HepG2 (cell line): Measurements from ENCODE around the gene GNAI2. TPM values are rescaled to one million over a fixed set of nuclear protein-coding genes. Genes with fewer than 3 reads are reported as not detected.

ENCODE experiments used
- ARID2 ChIP-seq: sonication (generic); formaldehyde crosslinking; IDR thresholded peaks from 2 replicates; pipeline ENCODE4 v1.8.1; 2022; ENCODE audit warnings: mild to moderate bottlenecking, missing genetic modification reagents, borderline replicate concordance
- ATRX ChIP-seq: sonication (generic); formaldehyde crosslinking; IDR thresholded peaks from 2 replicates; pipeline ENCODE4 v1.4.0; 2020; ENCODE audit warnings: missing genetic modification reagents, borderline replicate concordance
- E2F2 ChIP-seq: sonication (generic); formaldehyde crosslinking; IDR thresholded peaks from 2 replicates; pipeline ENCODE4 v1.4.0; 2020; ENCODE audit warnings: missing genetic modification reagents, borderline replicate concordance
- FOXC1 ChIP-seq: sonication (generic); formaldehyde crosslinking; IDR thresholded peaks from 2 replicates; pipeline ENCODE4 v1.8.0; 2022; ENCODE audit warnings: mild to moderate bottlenecking, missing genetic modification reagents, borderline replicate concordance
- NCOA2 ChIP-seq: sonication (generic); formaldehyde crosslinking; IDR thresholded peaks from 2 replicates; pipeline ENCODE4 v1.8.0; 2022; ENCODE audit warnings: inconsistent platforms
- NR2F6 ChIP-seq, 2 experiments: IDR thresholded peaks; 2 replicates each; pipeline ENCODE4 v1.6.1; 2016; ENCODE audit warnings: antibody characterized with exemption in 1 of 2, mild to moderate bottlenecking in 1 of 2
- SMC3 ChIP-seq: IDR thresholded peaks from 2 replicates; pipeline ENCODE4 v1.6.1; 2011; ENCODE audit warnings: low read length, improper control_type of control experiment
- SP5 ChIP-seq: IDR thresholded peaks from 2 replicates; pipeline ENCODE4 v1.6.1; 2016; ENCODE audit warnings: low read depth, borderline replicate concordance
- TERF1 ChIP-seq: sonication (generic); formaldehyde crosslinking; IDR thresholded peaks from 2 replicates; pipeline ENCODE4 v1.8.0; 2022; ENCODE audit warnings: mild to moderate bottlenecking, missing genetic modification reagents, moderate library complexity
- U2AF2 ChIP-seq: fragments of 200-400 bp; formaldehyde crosslinking; IDR thresholded peaks from 2 replicates; pipeline ENCODE4 v1.6.1; 2017; ENCODE audit warnings: low read depth, mild to moderate bottlenecking, low read length
- WIZ ChIP-seq: sonication (generic); formaldehyde crosslinking; IDR thresholded peaks from 2 replicates; pipeline ENCODE4 v1.5.1; 2020; ENCODE audit warnings: mild to moderate bottlenecking, missing genetic modification reagents
- ZBTB21 ChIP-seq: sonication (generic); formaldehyde crosslinking; IDR thresholded peaks from 2 replicates; pipeline ENCODE4 v1.4.0; 2020; ENCODE audit warnings: missing genetic modification reagents
- ZBTB42 ChIP-seq: sonication (generic); formaldehyde crosslinking; IDR thresholded peaks from 2 replicates; pipeline ENCODE4 v1.5.0; 2020; ENCODE audit warnings: mild to moderate bottlenecking, missing genetic modification reagents
- ZFP1 ChIP-seq: IDR thresholded peaks from 2 replicates; pipeline ENCODE4 v1.6.1; 2016
- ZFP36 ChIP-seq: fragments of 150-350 bp; IDR thresholded peaks from 2 replicates; pipeline ENCODE4 v1.6.1; 2018; ENCODE audit warnings: borderline replicate concordance, low read length, low read depth; ENCODE audit not compliant: partially characterized antibody
- ZMAT3 ChIP-seq: sonication (generic); formaldehyde crosslinking; conservative IDR thresholded peaks from 2 replicates; pipeline ENCODE4 v1.7.0; 2021; ENCODE audit warnings: missing genetic modification reagents
- ZNF180 ChIP-seq: sonication (generic); formaldehyde crosslinking; IDR thresholded peaks from 2 replicates; pipeline ENCODE4 v1.4.0; 2020; ENCODE audit warnings: low read depth, missing genetic modification reagents, borderline replicate concordance
- ZNF784 ChIP-seq: sonication (generic); formaldehyde crosslinking; IDR thresholded peaks from 2 replicates; pipeline ENCODE4 v1.5.1; 2020; ENCODE audit warnings: missing genetic modification reagents, mild to moderate bottlenecking, borderline replicate concordance
- polyA plus RNA-seq, 8 experiments: library from polyadenylated mRNA; depleted of rRNA in 3 of 8; stranded (reverse) in 7 of 8; unstranded in 1 of 8; fragments of >200 nt; fragmentation: Illumina TruSeq in 4 of 8; extraction: Trizol in 4 of 8; gene quantifications; 2 replicates each; pipeline versions ENCODE4 v1.2.1 to v1.2.3, GENCODE V29; 2011 to 2016; ENCODE audit warnings: low read depth in 4 of 8, missing spikeins in 1 of 8, mixed read lengths in 1 of 8; ENCODE audit not compliant: insufficient read depth in 1 of 8
- total RNA-seq, 5 experiments: library from RNA; depleted of rRNA; stranded (reverse); fragments of >200 nt; fragmentation: Illumina TruSeq; extraction: Trizol; gene quantifications; 2 replicates each; pipeline ENCODE4 v1.2.3, GENCODE V29; 2016; ENCODE audit warnings: low read depth in 1 of 5
- TF ChIP-seq, protein P1 (sequence below): IDR thresholded peaks from 2 replicates; pipeline ENCODE4 v1.6.1; 2018; ENCODE audit warnings: missing genetic modification reagents, mild to moderate bottlenecking, missing compliant biosample characterization

The GNAI2 gene
- total and polyA plus RNA-seq, 2 of the 13 experiments (the other 11 are each of a cell fraction or from before 2014, with no cell fraction given) = 51.1 to 66.2 TPM

DNA sequence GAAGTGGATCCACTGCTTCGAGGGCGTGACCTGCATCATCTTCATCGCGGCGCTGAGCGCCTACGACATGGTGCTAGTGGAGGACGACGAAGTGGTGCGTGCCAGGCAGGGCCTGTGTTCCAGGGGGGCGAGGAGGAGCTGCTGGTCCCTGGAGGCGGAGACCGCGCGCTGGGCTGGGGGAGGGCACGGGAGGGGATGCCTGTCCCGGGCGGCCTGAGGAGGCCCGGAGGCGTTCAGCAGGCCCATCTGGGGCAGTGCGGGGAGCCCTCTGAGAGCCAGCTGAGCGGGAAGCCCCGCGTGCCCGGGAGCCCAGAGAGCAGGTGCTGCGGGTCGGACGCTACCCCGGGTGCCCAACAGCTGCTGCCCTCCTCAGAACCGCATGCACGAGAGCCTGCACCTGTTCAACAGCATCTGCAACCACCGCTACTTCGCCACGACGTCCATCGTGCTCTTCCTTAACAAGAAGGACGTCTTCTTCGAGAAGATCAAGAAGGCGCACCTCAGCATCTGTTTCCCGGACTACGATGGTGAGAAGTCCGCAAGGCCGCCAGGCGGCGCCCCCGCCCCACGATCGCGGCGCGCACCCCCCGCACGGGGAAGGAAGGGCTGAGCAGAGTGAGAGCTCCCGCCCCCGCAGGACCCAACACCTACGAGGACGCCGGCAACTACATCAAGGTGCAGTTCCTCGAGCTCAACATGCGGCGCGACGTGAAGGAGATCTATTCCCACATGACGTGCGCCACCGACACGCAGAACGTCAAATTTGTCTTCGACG is 41.7 kb upstream of the GNAI2 start (continued):
- TF ChIP-seq E2F2 (CRISPR knock-in tag) (no peak), U2AF2 (no peak), NR2F6 (IDR thresholded peaks at IDR 0.05) (no peak), NR2F6 (CRISPR knock-in tag; IDR thresholded peaks at IDR 0.05) (no peak; the same call in 1 of the 2 replicates), ZBTB21 (CRISPR knock-in tag) (peak; percentile 77), ZMAT3 (CRISPR knock-in tag) (no peak), ZNF180 (CRISPR knock-in tag) (0 out of 2 replicates have a peak, but pooled peaks have one; percentile 39), WIZ (CRISPR knock-in tag) (0 out of 2 replicates have a peak, but pooled peaks have one; percentile 16), SP5 (CRISPR knock-in tag) (no peak), ATRX (CRISPR knock-in tag) (no peak), SMC3 (peak; percentile 89), NCOA2 (CRISPR knock-in tag) (0 out of 2 replicates have a peak, but pooled peaks have one; percentile 19), ZNF784 (no peak; the same call in 1 of the 2 replicates), ZBTB42 (CRISPR knock-in tag) (no peak), TERF1 (CRISPR knock-in tag) (no peak), FOXC1 (CRISPR knock-in tag) (peak; percentile 26; the same call in 1 of the 2 replicates), ZFP1 (CRISPR knock-in tag) (no peak), ZFP36 (no peak), ARID2 (no peak)
- TF ChIP-seq, protein P1, sequence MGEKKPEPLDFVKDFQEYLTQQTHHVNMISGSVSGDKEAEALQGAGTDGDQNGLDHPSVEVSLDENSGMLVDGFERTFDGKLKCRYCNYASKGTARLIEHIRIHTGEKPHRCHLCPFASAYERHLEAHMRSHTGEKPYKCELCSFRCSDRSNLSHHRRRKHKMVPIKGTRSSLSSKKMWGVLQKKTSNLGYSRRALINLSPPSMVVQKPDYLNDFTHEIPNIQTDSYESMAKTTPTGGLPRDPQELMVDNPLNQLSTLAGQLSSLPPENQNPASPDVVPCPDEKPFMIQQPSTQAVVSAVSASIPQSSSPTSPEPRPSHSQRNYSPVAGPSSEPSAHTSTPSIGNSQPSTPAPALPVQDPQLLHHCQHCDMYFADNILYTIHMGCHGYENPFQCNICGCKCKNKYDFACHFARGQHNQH (CRISPR knock-in tag) = peak; percentile 20; the same call in 1 of the 2 replicates
